ENCODE measurements around the gene ATXN7L1. TPM values are rescaled to one million over a fixed set of nuclear protein-coding genes. Genes with fewer than 3 reads are reported as not detected.

The ATXN7L1 gene
- total RNA-seq, 1 donor from 2014 or later = 20.6 TPM

DNA sequence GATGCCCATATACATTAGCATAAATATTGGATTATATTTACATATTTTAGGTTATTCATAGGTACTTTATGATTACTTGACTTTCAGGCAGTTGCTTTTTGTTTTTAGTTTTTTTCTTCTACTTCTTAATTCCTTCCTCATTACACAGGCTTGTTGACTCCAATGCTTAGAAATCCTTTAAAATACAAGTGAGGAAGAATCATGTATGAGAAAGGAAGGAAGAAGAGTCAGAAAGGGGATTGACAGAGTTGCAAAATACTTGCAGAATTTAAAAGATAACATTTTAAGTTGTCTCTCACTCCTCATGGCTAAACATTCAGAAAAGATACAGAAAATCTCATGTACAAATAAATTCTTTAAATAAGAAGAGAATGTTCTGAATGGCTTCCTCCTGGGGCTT lies 61.9 kb downstream of the ATXN7L1 start:
- peaks cover 11% of the 10 kb centered on the region for H3K4me1 Mint-ChIP-seq (ENCODE audit: low read depth, unreplicated experiment)
- peaks cover 6% of the 10 kb centered on the region for H3K36me3 Mint-ChIP-seq (ENCODE audit: unreplicated experiment)
- no peak overlapping the region for H3K27ac Mint-ChIP-seq (ENCODE audit: unreplicated experiment)
- peaks cover 2% of the 10 kb centered on the region for H3K9me3 Mint-ChIP-seq (ENCODE audit: unreplicated experiment)
- no peak for DNase-seq
- no peaks in the 10 kb centered on the region for H3K27me3 Mint-ChIP-seq (ENCODE audit: unreplicated experiment)
- no peak overlapping the region for H3K4me3 Mint-ChIP-seq (ENCODE audit: unreplicated experiment)
- TF ChIP-seq, protein P1, sequence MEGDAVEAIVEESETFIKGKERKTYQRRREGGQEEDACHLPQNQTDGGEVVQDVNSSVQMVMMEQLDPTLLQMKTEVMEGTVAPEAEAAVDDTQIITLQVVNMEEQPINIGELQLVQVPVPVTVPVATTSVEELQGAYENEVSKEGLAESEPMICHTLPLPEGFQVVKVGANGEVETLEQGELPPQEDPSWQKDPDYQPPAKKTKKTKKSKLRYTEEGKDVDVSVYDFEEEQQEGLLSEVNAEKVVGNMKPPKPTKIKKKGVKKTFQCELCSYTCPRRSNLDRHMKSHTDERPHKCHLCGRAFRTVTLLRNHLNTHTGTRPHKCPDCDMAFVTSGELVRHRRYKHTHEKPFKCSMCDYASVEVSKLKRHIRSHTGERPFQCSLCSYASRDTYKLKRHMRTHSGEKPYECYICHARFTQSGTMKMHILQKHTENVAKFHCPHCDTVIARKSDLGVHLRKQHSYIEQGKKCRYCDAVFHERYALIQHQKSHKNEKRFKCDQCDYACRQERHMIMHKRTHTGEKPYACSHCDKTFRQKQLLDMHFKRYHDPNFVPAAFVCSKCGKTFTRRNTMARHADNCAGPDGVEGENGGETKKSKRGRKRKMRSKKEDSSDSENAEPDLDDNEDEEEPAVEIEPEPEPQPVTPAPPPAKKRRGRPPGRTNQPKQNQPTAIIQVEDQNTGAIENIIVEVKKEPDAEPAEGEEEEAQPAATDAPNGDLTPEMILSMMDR (IDR thresholded peaks at IDR 0.05; ENCODE audit: partially characterized antibody, unreplicated experiment) = no peak

GRCh38 chr7:105811189-105811847 lies 65.1 kb downstream of the ATXN7L1 start:
- Mint-ChIP-seq H3K27ac (ENCODE audit: unreplicated experiment) (no peak overlapping the region), H3K4me3 (ENCODE audit: unreplicated experiment) (no peak overlapping the region), H3K9me3 (ENCODE audit: unreplicated experiment) (peaks cover 5% of the 10 kb centered on the region), H3K36me3 (ENCODE audit: unreplicated experiment) (peaks cover 6% of the 10 kb centered on the region), H3K27me3 (ENCODE audit: unreplicated experiment) (no peaks in the 10 kb centered on the region), H3K4me1 (ENCODE audit: low read depth, unreplicated experiment) (peaks cover 8% of the 10 kb centered on the region)
- no peak for DNase-seq
- TF ChIP-seq, protein P1 (IDR thresholded peaks at IDR 0.05; ENCODE audit: partially characterized antibody, unreplicated experiment) = no peak

DNA sequence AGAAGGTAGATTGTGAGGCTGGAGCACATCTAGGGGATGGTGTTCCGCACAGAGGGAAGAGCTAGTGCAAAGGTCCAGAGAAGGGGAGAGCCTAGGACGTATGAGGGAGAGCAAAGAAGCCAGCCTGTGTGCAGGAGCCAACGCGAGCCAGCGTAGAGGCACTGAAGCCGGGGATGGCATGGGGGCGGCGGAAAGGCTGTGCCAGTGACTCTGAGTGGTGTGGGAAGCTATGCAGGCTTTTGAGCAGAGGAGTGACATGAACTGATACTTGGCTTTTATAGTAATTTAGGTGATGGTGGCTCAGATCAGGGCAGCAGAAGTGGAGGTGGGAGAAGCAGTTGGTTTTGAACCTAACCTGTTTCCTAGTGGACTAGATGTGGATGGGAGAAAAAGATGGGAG lies 65.8 kb downstream of the ATXN7L1 start:
- TF ChIP-seq, protein P1 (IDR thresholded peaks at IDR 0.05; ENCODE audit: partially characterized antibody, unreplicated experiment) = no peak
- H3K27ac Mint-ChIP-seq (ENCODE audit: unreplicated experiment) = no peak overlapping the region
- DNase-seq = no peak
- H3K36me3 Mint-ChIP-seq (ENCODE audit: unreplicated experiment) = peaks cover 6% of the 10 kb centered on the region
- peaks cover 12% of the 10 kb centered on the region for H3K4me1 Mint-ChIP-seq (ENCODE audit: low read depth, unreplicated experiment)
- H3K9me3 Mint-ChIP-seq (ENCODE audit: unreplicated experiment) = peaks cover 5% of the 10 kb centered on the region
- no peak overlapping the region for H3K4me3 Mint-ChIP-seq (ENCODE audit: unreplicated experiment)
- peaks cover 3% of the 10 kb centered on the region for H3K27me3 Mint-ChIP-seq (ENCODE audit: unreplicated experiment)

DNA sequence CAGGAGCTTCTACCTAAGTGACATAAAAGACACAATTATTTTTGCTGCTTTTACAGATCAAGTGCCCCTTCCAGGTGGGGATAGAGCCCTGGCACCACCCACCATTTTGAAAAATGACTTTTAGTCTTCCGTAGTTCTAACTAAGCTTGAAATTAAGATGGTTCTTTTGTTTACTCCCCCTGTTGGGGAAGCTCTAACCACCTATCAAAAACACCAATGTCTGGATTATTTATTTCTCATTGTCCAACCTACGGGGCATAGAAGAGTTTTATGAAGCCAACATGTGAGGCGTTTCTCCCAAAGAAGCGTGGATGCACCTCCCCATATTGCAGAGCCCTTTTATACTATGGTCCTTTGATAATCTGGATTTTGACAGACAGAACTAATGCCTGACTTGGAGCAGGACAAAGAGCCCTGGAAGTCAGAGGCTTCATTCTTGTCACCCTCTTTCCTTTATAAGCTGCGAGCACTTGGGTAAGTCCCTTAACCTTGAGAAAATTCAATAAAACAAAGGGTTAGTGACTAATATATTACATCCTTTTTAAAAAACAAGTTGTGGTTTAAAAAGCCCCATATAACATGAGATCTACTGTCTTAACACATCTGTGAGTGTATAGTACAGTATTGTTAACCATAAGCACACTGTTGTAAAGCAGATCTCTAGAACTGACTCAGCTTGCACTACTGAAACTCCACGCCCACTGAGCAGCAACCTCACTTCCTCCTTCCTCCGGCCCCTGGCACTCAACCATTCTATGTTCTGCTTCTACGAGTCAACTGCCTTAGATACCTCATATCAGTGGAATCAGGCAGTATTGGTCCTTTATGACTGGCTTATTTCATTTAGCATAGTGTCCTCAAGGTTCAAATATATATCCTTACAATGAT lies 67.5 kb downstream of the ATXN7L1 start:
- H3K4me3 Mint-ChIP-seq (ENCODE audit: unreplicated experiment) = no peak overlapping the region
- peaks cover 7% of the 10 kb centered on the region for H3K9me3 Mint-ChIP-seq (ENCODE audit: unreplicated experiment)
- peaks cover 20% of the 10 kb centered on the region for H3K4me1 Mint-ChIP-seq (ENCODE audit: low read depth, unreplicated experiment)
- no peak for DNase-seq
- H3K27ac Mint-ChIP-seq (ENCODE audit: unreplicated experiment) = peak overlapping the region; percentile 10
- H3K27me3 Mint-ChIP-seq (ENCODE audit: unreplicated experiment) = peaks cover 3% of the 10 kb centered on the region
- H3K36me3 Mint-ChIP-seq (ENCODE audit: unreplicated experiment) = peaks cover 6% of the 10 kb centered on the region
- TF ChIP-seq, protein P1 (IDR thresholded peaks at IDR 0.05; ENCODE audit: partially characterized antibody, unreplicated experiment) = no peak

GRCh38 chr7:105808209-105808608 lies 68.2 kb downstream of the ATXN7L1 start:
- peaks cover 3% of the 10 kb centered on the region for H3K27me3 Mint-ChIP-seq (ENCODE audit: unreplicated experiment)
- no peak overlapping the region for H3K27ac Mint-ChIP-seq (ENCODE audit: unreplicated experiment)
- peaks cover 6% of the 10 kb centered on the region for H3K36me3 Mint-ChIP-seq (ENCODE audit: unreplicated experiment)
- peaks cover 7% of the 10 kb centered on the region for H3K9me3 Mint-ChIP-seq (ENCODE audit: unreplicated experiment)
- TF ChIP-seq, protein P1 (IDR thresholded peaks at IDR 0.05; ENCODE audit: partially characterized antibody, unreplicated experiment) = no peak
- no peak overlapping the region for H3K4me3 Mint-ChIP-seq (ENCODE audit: unreplicated experiment)
- H3K4me1 Mint-ChIP-seq (ENCODE audit: low read depth, unreplicated experiment) = peaks cover 20% of the 10 kb centered on the region
- no peak for DNase-seq
